Right renal cortex interstitium (tissue), 3 donors: ENCODE data around the gene ANP32B. TPM values are rescaled to one million over a fixed set of nuclear protein-coding genes. Genes with fewer than 3 reads are reported as not detected.

Experiments
- DNase-seq, 3 donors: peaks; one replicate each; pipeline ENCODE4 v3.0.0-alpha.2; 2013; ENCODE audit warnings: low read depth in 3 of 3, low spot score in 2 of 3
- polyA plus RNA-seq, 3 donors: library from polyadenylated mRNA; unstranded; fragments of 120-200 nt; gene quantifications; one replicate each; pipeline ENCODE4 v1.2.1, GENCODE V29; 2013; ENCODE audit not compliant: insufficient read length in 3 of 3

ANP32B gene
- polyA plus RNA-seq, 3 donors = 255 to 309 (median 268) TPM

DNA sequence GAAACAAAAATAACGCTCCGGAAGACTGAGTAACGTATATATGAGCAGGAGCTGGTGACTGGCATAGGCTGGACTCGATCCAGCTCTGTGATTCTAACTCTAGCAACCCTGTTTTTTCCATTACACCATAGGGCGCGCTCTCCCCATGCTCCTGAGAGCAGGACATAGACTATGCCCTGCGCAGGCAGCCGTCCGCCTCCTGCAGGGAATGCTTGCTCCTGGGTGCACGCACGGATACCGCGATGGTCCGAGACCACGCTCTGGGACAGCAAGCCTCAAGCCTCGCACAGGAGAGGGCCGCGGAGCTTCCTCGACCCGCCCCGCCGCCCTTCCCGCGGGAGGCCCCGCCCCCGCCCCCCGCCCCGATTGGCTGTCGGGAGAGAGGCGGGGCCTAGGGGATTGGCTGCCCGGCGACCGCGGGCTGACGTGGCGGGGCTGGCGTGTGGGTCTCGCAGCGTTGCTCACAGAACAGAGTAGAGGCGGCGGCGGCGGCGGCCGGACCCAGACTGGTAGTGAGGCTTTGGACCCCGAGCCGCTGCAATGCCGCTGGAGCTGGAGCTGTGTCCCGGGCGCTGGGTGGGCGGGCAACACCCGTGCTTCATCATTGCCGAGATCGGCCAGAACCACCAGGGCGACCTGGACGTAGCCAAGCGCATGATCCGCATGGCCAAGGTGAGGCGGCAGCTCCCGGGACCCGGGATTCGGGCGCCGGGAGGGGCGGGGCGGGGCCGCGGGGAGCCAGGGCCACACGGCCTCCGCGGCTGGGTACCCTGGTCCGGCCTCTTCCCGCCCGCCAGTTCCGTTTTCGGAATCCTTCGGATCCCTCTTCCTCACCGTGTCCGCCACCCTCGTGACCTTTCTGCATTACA, 73.4 kb downstream of the ANP32B start, which contains the start of gene NANS:
Gene NANS, plus strand, starts transcription at position 464 of the 869 bp plus-strand sequence. Its CDS starts 77 bp downstream, at position 541.
- DNase-seq = peak; percentile 56 to 78 (median 69)

DNA sequence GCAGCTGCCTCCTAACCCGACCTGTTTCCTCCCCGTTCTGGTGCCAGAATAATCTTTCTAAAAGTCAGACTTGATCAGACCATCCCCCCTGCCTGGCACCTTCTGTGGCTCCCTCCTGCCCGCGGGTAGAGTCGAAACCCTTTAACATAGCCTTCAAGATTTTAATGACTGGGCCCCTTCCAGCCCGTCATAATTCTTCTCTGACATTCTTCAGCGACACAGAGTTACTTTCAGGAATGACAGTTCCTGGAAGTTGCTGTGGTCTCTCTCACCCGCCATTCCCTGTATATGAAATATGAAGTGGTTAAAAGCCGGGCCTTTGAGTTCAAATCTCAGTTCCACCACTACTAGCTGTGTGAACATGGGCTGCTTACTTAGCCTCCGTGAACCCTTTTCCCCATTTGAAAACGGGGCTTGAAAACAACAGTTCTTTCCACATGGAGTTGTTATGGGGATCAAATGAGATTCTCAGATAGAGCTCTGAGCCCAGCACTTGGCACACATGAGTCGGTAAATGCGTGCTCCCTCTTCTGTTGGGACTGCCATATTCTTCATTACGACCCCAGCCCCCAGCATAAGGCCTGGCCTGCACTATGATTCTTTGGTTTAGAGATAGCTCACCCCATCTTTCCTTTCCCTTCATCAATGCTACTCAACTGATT, 74.1 kb downstream of the ANP32B start:
- DNase-seq = peak in 2 of 3 donors; percentile 29 to 31

- DNase-seq = no peak
Observed at GRCh38 chr9:98062161-98062560, 79.0 kb downstream of the ANP32B start.

- no peak for DNase-seq
Observed at GRCh38 chr9:98064623-98065392, 81.7 kb downstream of the ANP32B start.

Other genes starting within 250 kb of the ANP32B start
- gene FOXE1, start 130.1 kb upstream of the ANP32B start, polyA plus RNA-seq = under 1 TPM in 1 of 3 donors, not detected in 2; 0.04 TPM
- gene TRMO, start 60.8 kb upstream of the ANP32B start, polyA plus RNA-seq = 10 to 100 TPM; 21.5 to 24.7 (median 22.6) TPM
- gene HEMGN, start 45.2 kb upstream of the ANP32B start, polyA plus RNA-seq = 1 to 10 TPM; 3.1 to 5.8 (median 3.5) TPM
- 10 to 100 TPM; 37.8 to 44.7 (median 40.8) TPM for gene NANS, start 73.4 kb downstream of the ANP32B start, polyA plus RNA-seq
- gene TRIM14, start 135.9 kb downstream of the ANP32B start, polyA plus RNA-seq = 1 to 10 TPM; 4.9 to 5.8 (median 5.2) TPM
- gene CORO2A, start 209.3 kb downstream of the ANP32B start, polyA plus RNA-seq = 1 to 10 TPM; 1.7 to 2.9 (median 2.1) TPM